Urinary bladder (tissue), 4 donors: ENCODE measurements around the gene PKMYT1. TPM values are rescaled to one million over a fixed set of nuclear protein-coding genes. Genes with fewer than 3 reads are reported as not detected.

Source experiments
- DNase-seq: peaks from one replicate; pipeline ENCODE4 v3.0.0-alpha.2; 2015; ENCODE audit errors: extremely low spot score
- H3K27ac ChIP-seq: one replicate; pipeline ENCODE4 v1.5.1; 2013; ENCODE audit warnings: low read depth, mild to moderate bottlenecking, moderate library complexity
- H3K36me3 ChIP-seq: one replicate; pipeline ENCODE4 v1.6.1; 2013; ENCODE audit warnings: mild to moderate bottlenecking, moderate library complexity; ENCODE audit not compliant: insufficient read depth
- H3K4me1 ChIP-seq: one replicate; pipeline ENCODE4 v1.6.1; 2013; ENCODE audit warnings: mild to moderate bottlenecking, moderate library complexity; ENCODE audit not compliant: insufficient read depth
- H3K4me3 ChIP-seq: one replicate; pipeline ENCODE4 v1.5.1; 2013; ENCODE audit warnings: low read depth, low read length
- WGBS: extraction: QIAGEN DNeasy Blood & Tissue Kit; methylation state at CpG from one replicate; pipeline ENCODE4 v1.1.7; 2013; 5-methylcytosine and 5-hydroxymethylcytosine counted together
- polyA plus RNA-seq: library from polyadenylated mRNA; stranded (reverse); fragments of 200-250 nt; gene quantifications from one replicate; pipeline ENCODE4 v1.2.3, GENCODE V29; 2013
- total RNA-seq: library from RNA; depleted of rRNA; stranded (reverse); fragments of >200 nt; gene quantifications from one replicate; pipeline ENCODE4 v1.2.3, GENCODE V29; 2014
- donor health status: healthy with polysubstance abuse.
- donor health status: healthy.

Gene PKMYT1
- total and polyA plus RNA-seq, 2 donors: 1.1 to 2.5 TPM

DNA sequence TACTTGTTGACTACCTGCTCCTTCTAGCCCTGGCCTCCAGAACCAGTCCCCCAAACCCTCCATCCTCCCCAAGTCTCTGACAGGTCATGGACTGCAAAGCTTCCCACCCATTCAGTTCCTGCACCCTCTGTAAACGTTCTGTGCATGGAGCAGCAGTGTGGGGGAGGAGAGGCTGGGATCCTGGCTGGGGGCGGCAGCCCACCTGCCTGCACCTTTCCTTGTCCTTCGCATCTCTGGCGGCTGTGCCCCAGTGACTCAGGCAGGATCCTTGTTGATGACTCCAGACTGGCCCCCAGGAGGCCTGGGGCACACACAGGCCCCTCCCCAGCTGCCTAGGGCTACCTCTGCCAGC is 1.6 kb upstream of the PKMYT1 start:
- Histone ChIP-seq H3K36me3 (no peaks in the 10 kb centered on the region), H3K4me3 (no peak overlapping the region), H3K27ac (no peak overlapping the region), H3K4me1 (no peaks in the 10 kb centered on the region)
- DNase-seq: no peak
- WGBS: 71% methylated on average over 4 of the region's 4 CpGs

DNA sequence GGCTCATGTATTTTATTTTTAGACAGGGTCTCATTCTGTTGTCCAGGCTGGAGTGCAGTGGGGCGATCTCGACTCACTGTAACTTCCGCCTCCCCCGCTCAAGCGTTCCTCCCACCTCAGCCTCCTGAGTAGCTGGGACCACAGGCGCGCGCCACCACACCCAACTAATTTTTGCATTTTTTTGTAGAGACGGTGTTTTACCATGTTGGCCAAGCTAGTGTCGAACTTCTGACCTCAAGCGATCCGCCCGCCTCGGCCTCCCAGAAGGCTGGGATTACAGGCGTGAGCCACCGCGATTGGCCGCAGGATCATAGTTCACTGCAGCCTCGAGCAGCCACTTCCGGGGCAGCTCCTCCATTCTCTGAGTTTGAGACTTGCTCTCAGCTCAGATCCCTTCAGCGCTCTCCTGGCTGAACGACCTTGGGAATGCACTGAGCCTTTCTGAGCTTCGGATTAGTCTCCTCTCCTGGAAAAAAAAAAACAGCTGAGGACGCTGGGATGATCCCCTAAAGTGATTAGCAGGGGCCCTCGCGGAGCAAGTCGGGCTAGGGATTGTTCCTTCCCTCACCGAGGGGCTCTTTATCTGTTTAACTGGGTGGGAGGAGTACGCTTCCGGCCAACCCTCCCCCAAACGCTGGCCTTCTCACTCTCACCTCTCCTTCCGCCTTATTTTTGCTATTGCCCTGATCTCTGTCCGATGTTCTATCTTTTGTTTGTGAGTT is 1.1 kb upstream of the PKMYT1 start:
- 40% methylated on average over 33 of the region's 33 CpGs for WGBS
- DNase-seq: no peak
- Histone ChIP-seq H3K27ac (no peak overlapping the region), H3K4me3 (no peak overlapping the region), H3K36me3 (no peaks in the 10 kb centered on the region), H3K4me1 (no peaks in the 10 kb centered on the region)

DNA sequence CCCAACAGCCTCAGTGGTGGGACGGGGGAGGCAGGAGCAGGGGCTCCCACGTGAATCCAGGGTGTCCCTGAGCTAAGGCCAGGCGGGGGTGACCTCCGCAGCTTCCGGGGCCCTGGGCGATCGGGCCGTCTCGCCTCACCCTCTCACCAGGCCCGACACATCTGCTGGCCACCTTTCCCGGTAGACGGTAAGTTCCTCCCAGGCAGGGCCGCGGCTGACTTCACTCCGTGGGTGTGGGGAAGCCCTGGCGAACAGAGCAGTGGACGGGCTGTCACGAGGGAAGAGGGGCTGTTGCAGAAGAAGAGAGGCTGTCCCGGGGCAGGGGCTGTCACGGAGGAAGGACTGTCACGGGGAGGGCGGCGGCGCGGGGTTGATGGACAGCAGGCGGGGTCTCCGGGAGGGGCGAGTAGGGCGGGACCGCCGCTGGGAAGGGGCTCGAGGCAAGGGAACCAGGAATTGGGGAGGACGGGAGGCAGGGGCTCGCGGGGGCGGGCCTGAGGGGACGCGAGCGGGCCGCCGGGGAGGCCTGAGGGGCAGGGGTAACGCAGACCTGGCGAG is 498 bp downstream of the PKMYT1 start:
- H3K4me3 ChIP-seq: peak overlapping the region; percentile 77
- 8% methylated on average over 43 of the region's 43 CpGs for WGBS
- no peak for DNase-seq

DNA sequence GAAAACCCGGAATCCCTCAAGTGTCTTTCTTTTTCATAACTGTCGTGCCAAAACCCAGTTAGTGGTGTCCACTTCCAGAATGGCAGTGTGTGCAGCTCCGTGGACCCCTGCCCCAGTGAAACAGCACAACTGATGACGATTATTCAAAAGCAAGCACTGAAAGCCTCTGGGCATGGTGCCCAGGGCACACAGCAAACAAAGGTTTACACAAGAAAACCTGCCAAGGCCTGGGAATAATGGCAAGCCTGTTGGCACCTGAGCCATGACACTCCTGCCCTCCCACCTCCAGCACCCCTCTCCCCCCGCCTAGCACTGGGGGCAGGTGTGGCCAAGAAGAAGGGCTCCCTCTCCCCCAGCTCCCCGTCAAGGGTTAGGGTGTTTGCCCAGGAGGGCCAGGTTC is 2.8 kb downstream of the PKMYT1 start:
- no peak overlapping the region for H3K27ac ChIP-seq

More for the DNA sequence above, 498 bp downstream of the PKMYT1 start:
- H3K36me3 ChIP-seq: no peaks in the 10 kb centered on the region
- no peak overlapping the region for H3K27ac ChIP-seq
- no peaks in the 10 kb centered on the region for H3K4me1 ChIP-seq

DNA sequence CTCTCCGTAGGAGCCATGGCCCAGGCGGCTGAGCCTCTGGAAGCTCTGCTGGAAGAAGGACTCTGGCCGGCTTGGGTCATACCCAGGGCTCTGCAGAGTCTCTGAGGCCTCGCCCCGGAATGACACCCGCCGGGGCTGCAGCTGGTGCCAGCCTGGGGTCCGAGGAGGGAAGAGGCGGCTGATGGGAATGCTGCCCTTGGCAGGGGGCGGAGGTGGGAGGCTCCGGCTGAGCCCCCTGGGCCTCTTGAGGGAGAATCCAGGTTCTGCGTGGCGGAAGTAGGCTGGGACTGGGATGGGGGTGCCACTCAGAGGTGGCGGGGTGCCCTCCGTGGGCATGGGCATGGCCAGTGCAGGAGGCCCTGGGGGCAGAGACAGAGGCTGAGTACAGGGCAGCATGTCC is 3.6 kb downstream of the PKMYT1 start:
- H3K4me3 ChIP-seq: no peak overlapping the region
- DNase-seq: no peak
- H3K27ac ChIP-seq: no peak overlapping the region
- 95% methylated on average over 15 of the region's 15 CpGs for WGBS
- H3K4me1 ChIP-seq: no peaks in the 10 kb centered on the region
- H3K36me3 ChIP-seq: no peaks in the 10 kb centered on the region

More for the DNA sequence above, 2.8 kb downstream of the PKMYT1 start:
- H3K36me3 ChIP-seq: no peaks in the 10 kb centered on the region
- H3K4me3 ChIP-seq: no peak overlapping the region
- 82% methylated on average over 6 of the region's 6 CpGs for WGBS
- no peaks in the 10 kb centered on the region for H3K4me1 ChIP-seq
- no peak for DNase-seq

DNA sequence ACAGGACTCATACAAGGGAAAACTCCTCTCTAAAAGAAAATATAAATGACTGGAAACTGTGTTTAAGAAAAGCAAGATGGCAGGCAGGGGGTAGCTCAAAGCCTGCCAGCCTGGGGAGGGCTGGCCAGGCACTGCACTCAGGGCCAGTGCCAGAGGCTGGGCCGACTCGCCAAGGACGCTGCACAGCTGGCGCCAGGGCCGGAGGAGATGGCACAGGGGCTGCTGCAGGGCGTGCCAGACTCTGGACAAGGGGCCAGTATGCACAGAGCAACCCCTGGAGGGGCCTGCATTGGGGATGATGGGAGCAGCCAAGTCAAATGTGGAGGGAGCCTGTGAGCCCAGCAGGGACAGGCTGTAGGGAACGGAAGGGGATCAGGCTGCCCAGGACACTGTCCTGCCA is 4.0 kb downstream of the PKMYT1 start:
- Histone ChIP-seq H3K4me3 (no peak overlapping the region), H3K27ac (no peak overlapping the region), H3K4me1 (no peaks in the 10 kb centered on the region), H3K36me3 (no peaks in the 10 kb centered on the region)
- no peak for DNase-seq
- WGBS: 95% methylated on average over 7 of the region's 7 CpGs

DNA sequence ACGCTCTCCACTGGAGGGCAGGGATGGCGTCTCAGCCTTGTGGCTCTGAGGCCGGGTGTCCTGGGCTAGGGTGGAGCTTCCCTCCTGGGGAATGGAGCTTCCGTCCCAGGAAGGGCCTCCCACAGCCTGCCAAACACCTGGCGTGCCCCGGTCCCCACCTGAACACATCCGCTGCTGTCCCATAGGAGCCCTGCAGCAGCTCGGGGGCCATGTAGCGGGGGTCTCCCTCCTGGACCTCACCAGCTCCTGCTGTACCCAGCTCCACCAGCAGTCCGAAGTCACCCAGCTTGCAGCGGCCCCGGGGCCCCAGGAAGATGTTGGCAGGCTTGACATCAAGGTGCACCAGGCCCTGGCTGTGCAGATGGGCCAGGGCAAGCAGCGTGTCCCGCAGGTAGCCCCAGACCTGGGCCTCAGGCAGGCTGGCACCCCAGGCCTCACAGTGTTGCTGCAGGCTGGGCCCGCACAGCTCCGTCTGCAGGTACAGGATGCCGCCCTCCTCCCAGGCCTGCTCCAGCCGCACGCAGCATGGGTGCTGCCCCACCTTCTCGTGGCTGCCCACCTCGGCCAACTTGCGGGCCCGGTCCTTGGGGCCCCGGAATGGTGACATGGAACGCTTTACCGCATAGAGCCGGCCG is 5.0 kb downstream of the PKMYT1 start:
- no peak overlapping the region for H3K4me3 ChIP-seq
- no peaks in the 10 kb centered on the region for H3K36me3 ChIP-seq
- whole genome bisulfite sequencing: 95% methylated on average over 28 of the region's 28 CpGs
- H3K27ac ChIP-seq: no peak overlapping the region
- H3K4me1 ChIP-seq: no peaks in the 10 kb centered on the region
- DNase-seq: no peak

DNA sequence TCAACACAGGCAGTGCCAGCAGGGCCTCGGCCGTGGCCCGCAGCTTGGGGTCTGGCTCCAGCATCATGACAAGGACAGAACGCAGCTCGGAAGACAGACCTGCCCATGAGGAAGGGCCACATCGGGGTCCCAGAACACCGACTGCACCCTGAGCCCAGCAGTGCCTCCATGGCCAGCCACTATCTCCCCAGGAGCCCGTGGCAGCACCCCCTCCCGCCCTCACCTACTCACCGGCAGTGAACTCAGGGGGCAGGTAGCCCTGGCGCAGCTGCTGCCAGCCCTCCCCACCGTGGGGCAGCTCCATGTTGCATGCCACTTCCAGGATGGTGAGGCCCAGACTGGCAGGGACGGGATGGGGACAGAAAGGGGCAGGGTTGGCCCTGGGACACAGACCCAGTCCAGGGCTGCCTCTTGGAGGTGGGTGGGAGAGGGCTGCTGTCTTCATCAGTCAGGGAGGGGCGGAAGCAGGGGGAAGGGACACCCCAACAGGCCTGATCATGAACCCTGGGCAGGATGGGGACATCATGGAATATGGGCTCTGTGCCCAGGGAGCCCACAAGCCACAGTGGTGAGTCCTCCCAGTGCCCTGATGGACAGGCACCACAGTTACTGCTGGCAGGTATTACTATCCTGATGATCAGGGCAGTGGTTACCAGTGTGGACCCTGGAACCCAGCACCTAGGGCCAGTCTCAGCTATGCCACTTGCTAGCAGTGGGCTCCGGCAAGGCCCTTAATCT is 5.8 kb downstream of the PKMYT1 start:
- H3K27ac ChIP-seq: no peak overlapping the region
- WGBS: 93% methylated on average over 15 of the region's 15 CpGs
- DNase-seq: no peak
- no peak overlapping the region for H3K4me3 ChIP-seq
- no peaks in the 10 kb centered on the region for H3K36me3 ChIP-seq
- H3K4me1 ChIP-seq: peaks cover 2% of the 10 kb centered on the region

DNA sequence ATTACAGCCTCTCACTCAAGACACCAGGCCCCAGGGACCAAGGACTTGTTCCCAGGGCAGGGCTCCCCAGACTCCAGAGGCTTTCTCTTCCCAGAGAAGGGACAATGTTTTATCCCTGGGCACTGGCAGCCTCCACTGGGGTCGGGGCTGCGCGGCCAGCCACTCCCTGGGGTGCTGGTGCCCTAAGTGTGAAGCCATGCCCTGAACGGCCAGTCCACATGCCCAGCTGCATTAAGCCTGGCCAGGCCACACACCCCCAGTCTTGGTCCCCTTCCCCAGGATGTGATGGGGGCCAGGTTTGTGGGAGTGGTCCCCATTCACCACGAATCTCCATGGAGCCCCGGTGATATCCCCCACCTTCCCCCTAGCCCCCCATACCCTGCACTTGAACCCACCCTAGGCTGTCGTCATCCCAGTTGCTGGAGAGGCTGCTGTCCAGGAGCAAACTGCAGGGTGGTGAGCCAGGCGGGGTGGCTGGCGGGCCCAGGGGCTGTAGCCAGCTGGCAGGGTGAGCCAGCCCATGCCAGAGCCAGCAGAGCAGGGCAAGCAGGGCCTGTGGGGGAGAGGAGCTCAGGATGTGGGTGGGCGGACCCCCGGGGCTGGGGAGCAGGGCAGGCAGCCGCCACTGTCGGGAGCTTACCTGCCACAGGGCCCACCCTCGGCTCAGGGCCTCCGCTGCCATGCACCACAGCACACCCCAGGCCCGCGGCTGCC is 6.5 kb downstream of the PKMYT1 start:
- peaks cover 2% of the 10 kb centered on the region for H3K4me1 ChIP-seq
- no peak overlapping the region for H3K27ac ChIP-seq
- no peak overlapping the region for H3K4me3 ChIP-seq
- DNase-seq: no peak
- no peaks in the 10 kb centered on the region for H3K36me3 ChIP-seq
- 91% methylated on average over 17 of the region's 17 CpGs for WGBS

DNA sequence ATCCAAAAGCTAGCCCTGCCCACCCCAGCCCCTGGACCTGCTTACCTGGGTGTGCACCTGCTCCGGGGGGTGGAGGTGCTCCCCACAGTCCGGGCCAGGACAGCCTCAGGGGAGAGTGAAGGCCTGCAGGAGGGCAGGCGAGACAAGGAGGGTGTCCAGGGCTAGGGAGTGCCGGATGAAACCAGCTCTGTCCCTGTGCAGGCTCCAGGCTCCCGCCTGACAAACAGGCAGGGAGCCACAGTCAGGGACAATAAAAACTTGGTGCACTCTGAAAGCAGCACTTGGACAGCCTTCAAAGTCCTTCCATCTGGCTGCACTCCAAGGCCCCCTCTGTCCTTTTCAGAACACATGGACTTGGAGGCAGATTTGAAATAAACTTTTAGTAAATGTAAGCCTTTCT is 7.2 kb downstream of the PKMYT1 start:
- no peak overlapping the region for H3K4me3 ChIP-seq
- no peak overlapping the region for H3K27ac ChIP-seq
- 80% methylated on average over 5 of the region's 5 CpGs for WGBS
- peaks cover 2% of the 10 kb centered on the region for H3K4me1 ChIP-seq
- H3K36me3 ChIP-seq: no peaks in the 10 kb centered on the region
- no peak for DNase-seq

DNA sequence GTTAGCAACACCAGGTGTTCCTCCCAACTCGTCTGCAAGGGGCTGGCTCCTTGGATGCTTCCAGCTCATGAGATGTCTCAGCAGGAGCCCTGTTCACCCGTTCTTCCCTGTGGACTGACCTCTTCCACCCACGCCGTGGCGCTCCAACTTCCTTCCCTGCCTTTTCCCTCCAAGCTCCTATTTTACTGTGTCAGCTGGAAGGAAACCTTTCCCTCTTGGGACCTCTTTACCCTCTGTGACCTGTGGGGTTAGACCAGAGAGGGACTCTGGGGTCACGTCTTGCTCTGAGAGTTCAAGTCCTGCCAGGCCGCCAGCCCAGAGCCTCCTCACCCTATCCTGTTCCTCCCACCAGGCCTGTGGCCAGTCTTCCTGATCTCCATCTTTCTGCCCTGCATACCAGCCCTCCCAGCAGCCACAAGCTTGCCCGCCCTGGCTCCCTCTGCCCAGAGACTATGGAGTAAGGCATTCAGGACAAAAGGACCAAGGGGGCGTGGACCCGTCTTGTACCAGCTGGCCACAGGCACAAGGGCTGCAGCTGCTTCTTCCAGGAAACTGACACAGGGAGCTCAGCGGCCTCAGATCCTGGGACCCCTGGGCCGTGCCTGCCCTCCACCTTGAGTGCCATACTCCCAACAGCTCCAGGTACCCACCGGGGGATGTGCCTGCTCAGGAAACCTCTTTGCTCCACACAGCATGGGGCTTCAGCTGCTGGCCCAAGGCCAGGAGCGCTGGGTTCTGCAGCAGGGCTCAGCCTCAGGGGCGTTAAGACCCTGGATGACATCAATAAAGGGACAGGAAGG is 8.1 kb downstream of the PKMYT1 start:
- Histone ChIP-seq H3K36me3 (no peaks in the 10 kb centered on the region), H3K27ac (no peak overlapping the region), H3K4me1 (peaks cover 2% of the 10 kb centered on the region), H3K4me3 (no peak overlapping the region)
- DNase-seq: no peak
- 80% methylated on average over 15 of the region's 15 CpGs for WGBS

DNA sequence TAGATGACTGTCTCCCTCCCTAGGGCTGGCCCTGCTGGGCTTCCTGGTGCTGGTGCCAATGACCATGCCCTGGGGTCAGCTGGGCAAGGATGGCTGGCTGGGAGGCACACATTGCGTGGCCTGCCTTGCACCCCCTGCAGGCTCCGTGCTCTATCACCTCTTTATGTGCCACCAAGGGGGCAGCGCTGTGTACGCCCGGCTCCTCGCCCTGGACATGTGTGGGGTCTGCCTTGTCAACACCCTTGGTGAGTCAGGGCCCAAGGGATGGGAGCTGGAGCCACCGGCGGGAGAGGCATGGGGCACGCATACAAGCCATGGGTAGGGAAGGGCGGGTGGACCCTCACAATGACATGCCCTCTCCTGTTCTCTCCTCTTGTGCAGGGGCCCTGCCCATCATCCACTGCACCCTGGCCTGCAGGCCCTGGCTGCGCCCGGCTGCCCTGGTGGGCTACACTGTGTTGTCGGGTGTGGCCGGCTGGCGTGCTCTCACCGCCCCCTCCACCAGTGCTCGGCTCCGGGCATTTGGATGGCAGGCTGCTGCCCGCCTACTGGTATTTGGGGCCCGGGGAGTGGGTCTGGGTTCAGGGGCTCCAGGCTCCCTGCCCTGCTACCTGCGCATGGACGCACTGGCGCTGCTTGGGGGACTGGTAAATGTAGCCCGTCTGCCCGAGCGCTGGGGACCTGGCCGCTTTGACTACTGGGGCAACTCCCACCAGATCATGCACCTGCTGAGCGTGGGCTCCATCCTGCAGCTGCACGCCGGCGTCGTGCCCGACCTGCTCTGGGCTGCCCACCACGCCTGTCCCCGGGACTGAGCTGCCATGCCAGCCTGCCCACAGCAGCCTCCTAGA is 8.9 kb downstream of the PKMYT1 start:
- no peaks in the 10 kb centered on the region for H3K36me3 ChIP-seq
- H3K27ac ChIP-seq: no peak overlapping the region
- WGBS: 95% methylated on average over 35 of the region's 35 CpGs
- no peak for DNase-seq
- no peak overlapping the region for H3K4me3 ChIP-seq
- H3K4me1 ChIP-seq: peaks cover 2% of the 10 kb centered on the region
